ENCODE measurements around the gene FAM222B.
"Not testable (repeated sequence)": the region's sequence is repeated elsewhere in the genome, so short reads cannot be mapped to it uniquely, and the experiment has no call there.

The FAM222B gene

GRCh38 chr17:28747051-28747691 lies 95.4 kb downstream of the FAM222B start:
- DNase-seq (ENCODE audit: low read depth, low spot score): peak; percentile 96

GRCh38 chr17:28746611-28747050 lies 96.0 kb downstream of the FAM222B start:
- DNase-seq (ENCODE audit: low read depth, low spot score): no peak

- DNase-seq (ENCODE audit: low read depth, low spot score): peak; percentile 80
Observed at GRCh38 chr17:28745786-28746411, 96.7 kb downstream of the FAM222B start.

DNA sequence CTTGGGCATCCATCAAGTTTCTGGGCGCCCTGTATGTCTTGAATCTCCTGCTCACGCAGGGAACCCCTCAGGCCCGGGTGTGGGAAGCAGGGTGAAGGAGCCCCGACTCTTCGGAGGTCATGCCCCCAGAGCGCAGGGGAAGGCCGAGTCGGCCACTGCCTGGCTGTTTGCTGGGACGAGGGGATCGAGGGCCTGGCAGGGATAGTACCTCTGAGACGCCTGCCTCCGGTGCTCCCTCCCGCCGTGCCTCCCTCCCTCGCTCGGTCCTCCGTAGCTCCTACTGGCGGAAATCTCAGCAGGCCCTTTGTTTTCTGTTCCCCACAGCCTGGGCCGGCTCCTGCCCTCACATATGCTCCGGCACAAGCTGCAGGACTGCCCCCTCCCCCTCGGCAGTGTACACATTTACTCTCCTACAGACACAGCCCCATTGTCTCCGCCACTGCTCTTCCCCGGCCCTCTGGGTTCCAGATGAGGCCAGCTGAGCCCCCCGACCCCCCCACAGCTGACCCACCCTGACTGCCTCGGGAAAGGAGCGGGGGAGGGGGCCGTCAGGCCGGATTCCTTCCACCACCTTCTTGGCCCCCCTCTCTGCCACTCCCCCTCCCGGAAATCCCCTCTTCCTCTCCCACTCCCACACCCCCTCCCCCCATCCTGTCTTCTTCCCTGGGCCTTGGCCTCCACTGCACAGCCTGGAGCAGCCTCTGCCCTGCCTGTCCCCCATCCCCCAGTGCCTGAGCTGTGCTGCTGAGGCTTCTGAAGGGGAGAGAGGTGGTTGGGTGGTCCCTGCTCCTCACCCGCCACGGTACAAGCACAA lies 97.4 kb downstream of the FAM222B start:
- peak; percentile 90 for DNase-seq (ENCODE audit: low read depth, low spot score)

- peak; percentile 94 for DNase-seq (ENCODE audit: low read depth, low spot score)
Observed at GRCh38 chr17:28744104-28744971, 98.3 kb downstream of the FAM222B start.

GRCh38 chr17:28743243-28744103 lies 99.1 kb downstream of the FAM222B start, which contains the start of gene TRAF4:
Gene TRAF4, plus strand, starts transcription at chr17:28744011. Its CDS starts 102 bp downstream, at chr17:28744113.
- DNase-seq (ENCODE audit: low read depth, low spot score): peak; percentile 95

DNA sequence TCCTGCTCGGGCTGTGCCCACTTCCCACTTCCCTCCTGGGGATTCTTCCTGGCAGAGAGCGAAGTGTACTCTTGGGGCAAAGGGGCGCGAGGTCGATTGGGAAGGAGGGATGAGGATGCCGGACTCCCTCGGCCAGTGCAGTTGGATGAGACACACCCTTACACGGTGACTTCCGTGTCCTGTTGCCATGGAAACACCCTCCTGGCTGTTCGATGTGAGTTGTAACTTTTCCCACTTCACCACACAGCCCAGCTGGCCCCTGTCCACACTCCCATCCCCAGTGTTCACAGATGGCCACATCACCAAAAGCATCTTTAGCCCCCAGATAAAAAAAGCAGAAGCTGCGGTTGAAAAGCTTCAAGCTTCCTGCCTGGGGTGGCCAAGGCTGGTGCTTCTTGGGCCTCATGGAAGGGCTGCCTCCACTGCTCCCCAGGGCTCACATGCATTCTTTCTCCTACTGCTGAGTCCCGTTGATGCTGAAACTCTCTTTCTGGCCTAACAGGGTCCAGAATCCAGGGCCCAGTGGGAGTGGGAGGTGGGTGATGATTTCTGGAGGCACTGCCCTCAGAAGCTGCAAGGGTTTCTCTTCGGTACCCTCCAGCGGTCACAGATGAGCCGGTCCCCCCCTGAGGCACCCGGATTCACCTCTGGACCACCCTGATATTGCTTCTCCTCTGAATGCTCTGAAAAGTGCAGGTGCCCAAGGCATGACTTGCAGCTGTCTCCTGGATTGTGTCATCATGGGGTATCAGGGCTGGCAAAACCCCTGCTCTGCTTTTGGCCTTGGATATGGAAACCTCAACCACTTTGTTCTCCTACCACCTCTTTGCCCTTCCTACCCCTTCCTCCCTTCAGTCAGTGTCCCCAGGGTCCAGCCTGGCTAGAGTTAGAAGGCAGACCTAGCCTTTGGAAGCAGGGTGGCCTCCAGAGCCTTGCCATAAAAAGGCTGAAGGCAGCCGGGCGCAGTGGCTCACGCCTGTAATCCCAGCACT lies 100.9 kb downstream of the FAM222B start:
- no peak for DNase-seq (ENCODE audit: low read depth, low spot score)

GRCh38 chr17:28740406-28741357 lies 101.9 kb downstream of the FAM222B start:
- no peak for DNase-seq (ENCODE audit: low read depth, low spot score)

- no peak for DNase-seq (ENCODE audit: low read depth, low spot score)
Observed at GRCh38 chr17:28738680-28739384, 103.8 kb downstream of the FAM222B start.

DNA sequence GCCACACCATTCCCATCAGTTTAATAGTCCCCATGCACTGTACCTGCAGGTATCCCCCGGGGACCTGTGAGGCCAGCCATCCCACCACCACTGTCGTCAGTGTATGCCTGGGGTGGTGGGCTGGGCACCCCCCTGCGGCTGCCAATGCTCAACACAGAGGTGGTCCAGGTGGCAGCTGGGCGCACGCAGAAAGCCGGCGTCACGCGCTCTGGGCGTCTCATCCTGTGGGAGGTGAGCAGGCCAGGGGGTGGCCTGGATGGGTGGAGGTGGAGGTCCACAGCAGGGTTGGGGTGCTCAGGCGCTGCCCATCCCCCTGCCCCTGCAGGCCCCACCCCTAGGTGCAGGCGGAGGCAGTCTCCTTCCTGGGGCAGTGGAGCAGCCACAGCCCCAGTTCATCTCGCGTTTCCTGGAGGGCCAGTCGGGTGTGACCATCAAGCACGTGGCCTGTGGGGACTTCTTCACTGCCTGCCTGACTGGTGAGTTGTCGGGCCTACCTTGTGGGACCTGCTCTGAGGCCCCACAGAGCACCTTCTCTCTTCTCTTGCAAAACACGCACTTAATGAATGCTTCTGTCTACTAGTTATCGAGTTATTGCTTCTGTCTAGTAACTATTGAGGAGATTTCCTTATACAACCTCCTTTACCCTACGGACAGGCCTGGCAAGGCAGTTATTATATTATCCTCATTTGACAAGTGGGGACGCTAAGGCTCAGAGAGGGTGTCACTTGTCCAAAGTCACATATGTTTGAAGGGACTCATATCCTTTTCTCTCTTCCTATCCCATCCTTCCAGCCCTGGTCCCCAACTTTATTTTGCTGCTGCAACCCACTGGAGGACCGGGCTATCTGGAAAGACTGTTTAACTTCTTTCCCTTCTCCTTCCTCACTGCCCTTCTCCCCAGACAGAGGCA lies 104.6 kb downstream of the FAM222B start:
- DNase-seq (ENCODE audit: low read depth, low spot score): no peak

DNA sequence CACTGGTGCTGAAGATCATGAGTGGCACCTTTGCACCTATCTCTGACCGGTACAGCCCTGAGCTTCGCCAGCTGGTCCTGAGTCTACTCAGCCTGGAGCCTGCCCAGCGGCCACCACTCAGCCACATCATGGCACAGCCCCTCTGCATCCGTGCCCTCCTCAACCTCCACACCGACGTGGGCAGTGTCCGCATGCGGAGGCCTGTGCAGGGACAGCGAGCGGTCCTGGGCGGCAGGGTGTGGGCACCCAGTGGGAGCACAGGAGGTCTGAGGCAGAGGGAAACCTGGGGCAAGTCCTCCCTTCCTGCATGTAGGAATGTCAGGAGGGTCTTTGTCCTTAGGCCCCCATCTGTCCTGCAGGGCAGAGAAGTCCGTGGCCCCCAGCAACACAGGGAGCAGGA lies 105.3 kb downstream of the FAM222B start:
- no peak for DNase-seq (ENCODE audit: low read depth, low spot score)

DNA sequence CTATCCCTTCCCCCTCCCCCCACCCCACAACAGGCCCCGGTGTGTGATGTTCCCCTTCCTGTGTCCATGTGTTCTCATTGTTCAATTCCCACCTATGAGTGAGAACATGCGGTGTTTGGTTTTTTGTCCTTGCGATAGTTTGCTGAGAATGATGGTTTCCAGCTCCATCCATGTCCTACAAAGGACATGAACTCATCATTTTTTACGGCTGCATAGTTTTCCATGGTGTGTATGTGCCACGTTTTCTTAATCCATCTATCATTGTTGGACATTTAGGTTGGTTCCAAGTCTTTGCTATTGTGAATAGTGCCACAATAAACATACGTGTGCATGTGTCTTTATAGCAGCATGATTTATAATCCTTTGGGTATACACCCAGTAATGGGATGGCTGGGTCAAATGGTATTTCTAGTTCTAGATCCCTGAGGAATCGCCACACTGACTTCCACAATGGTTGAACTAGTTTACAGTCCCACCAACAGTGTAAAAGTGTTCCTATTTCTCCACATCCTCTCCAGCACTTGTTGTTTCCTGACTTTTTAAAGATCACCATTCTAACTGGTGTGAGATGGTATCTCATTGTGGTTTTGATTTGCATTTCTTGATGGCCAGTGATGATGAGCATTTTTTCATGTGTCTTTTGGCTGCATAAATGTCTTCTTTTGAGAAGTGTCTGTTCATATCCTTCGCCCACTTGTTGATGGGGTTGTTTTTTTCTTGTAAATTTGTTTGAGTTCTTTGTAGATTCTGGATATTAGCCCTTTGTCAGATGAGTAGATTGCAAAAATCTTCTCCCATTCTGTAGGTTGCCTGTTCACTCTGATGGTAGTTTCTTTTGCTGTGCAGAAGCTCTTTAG lies 106.4 kb downstream of the FAM222B start:
- DNase-seq (ENCODE audit: low read depth, low spot score): not testable (repeated sequence)

DNA sequence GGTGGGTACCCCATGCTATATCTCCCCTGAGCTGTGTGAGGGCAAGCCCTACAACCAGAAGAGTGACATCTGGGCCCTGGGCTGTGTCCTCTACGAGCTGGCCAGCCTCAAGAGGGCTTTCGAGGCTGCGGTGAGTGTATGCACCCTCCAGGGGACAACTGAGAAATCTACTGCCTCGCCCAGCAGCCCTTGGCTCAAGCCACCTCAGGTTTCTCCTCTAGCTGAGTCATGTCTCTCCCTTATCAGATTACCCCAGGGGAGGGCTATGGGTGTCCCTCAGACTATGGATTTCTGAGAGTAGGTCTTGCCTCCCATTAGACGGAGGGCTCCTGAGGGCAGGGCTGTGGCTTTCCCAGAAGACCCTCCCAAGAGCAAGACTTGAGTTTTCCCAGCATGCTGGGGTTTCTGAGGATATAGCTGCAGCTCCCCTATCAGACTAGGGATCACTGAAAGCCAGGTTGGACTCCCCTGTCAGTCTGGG lies 107.3 kb downstream of the FAM222B start:
- peak; percentile 57 for DNase-seq (ENCODE audit: low read depth, low spot score)

DNA sequence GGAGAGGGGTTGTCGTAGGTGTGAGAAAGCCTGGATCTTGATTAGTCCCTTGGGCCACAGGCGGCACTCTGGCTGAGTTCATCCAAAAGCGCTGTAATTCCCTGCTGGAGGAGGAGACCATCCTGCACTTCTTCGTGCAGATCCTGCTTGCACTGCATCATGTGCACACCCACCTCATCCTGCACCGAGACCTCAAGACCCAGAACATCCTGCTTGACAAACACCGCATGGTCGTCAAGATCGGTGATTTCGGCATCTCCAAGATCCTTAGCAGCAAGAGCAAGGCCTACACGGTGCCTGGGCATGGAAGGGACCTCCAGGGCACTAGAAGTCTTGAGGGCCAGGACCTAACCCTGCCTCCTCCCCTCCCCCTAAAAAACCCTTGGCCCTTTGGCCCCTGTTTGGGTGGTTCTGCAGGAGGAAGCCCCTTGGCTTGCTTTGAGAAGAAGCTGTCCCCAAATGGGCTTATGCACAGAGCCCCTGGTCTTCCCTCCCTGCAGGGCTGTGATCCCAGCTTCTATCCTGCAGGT lies 107.8 kb downstream of the FAM222B start:
- DNase-seq (ENCODE audit: low read depth, low spot score): no peak

DNA sequence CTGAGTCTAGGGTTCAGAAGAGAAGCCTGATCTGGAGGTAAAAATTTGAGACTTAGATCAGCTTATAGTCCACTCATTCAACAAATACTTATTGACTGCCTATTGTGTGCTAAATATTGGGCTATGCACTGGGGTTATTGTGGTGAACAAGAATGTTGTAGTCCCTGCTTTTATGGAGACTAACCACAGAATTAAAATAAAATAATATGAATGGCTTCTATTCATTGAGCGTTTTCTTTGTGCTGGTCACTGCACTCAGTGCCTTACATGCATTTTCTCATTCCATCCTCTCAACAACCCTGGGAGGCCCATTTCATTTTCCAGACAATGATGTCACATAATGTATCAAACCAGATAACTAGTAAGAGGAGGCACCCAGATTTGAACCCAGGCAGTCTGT lies 109.2 kb downstream of the FAM222B start:
- DNase-seq (ENCODE audit: low read depth, low spot score): no peak
